ENCODE data around the gene EPN3. TPM values are rescaled to one million over a fixed set of nuclear protein-coding genes. Genes with fewer than 3 reads are reported as not detected.

EPN3 gene
- total and polyA plus RNA-seq, 5 donors = 5.4 to 31.5 (median 23.3) TPM

DNA sequence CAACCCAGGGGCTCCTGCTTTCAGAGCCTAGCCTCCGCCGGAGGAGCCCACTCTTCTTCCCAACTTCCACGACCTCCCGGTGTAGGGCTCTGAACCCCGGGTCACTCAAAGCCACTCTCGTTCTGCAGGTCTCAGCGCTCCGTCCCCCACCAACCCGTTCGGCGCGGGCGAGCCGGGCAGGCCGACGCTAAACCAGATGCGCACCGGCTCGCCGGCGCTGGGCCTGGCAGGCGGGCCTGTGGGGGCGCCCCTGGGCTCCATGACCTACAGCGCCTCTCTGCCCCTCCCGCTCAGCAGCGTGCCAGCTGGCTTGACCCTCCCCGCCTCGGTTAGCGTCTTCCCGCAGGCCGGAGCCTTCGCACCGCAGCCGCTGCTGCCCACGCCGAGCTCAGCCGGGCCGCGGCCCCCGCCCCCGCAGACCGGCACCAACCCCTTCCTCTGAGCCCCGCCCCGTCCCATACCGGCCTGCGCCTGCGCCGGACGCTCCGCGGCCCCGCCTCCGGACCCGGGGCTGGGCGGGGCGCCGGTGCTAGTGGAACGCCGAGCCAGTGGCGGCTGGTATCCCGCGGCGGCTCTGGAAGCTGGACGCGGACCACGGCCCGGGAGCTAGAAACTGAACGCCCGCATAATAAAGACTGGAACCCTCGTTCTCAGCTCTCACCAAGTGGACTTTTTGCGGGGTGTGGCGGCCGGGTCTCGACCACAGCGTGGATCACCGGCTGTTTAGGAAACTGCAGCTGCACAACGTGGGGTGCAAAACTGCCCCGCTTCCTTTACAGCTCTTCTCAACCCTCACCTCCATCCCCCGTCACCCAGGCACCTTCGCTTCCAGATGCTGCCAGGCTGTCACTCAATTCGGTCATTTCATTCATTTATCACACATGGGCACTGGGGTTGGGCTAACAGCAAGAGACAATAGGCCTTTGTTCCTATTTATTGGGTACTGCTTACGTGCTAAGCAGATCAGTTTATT, 9.5 kb downstream of the EPN3 start:
- ATAC-seq (peak; percentile 94), DNase-seq (peak; percentile 88 to 95 (median 95))
- Histone ChIP-seq H3K4me1 (ENCODE audit: control insufficient read depth, insufficient read depth, low read length) (peaks cover 4% of the 10 kb centered on the region), H3K27ac (ENCODE audit: low read length) (peak overlapping the region; percentile 21), H3K9me3 (ENCODE audit: control insufficient read depth, low read length) (no peaks in the 10 kb centered on the region), H3K4me3 (ENCODE audit: low read length) (peak overlapping the region; percentile 49), H3K27me3 (ENCODE audit: control insufficient read depth, insufficient read depth) (no peaks in the 10 kb centered on the region)
- intact Hi-C loops (cut with DNase I) = loop anchor here (5.0 to 10.0 kb wide), 5 partner anchors 60 to 303 kb away; partner anchors contain the start of gene WFIKKN2 (in 2 of the 4)
- WGBS = 2% methylated on average over 82 of the region's 82 CpGs

DNA sequence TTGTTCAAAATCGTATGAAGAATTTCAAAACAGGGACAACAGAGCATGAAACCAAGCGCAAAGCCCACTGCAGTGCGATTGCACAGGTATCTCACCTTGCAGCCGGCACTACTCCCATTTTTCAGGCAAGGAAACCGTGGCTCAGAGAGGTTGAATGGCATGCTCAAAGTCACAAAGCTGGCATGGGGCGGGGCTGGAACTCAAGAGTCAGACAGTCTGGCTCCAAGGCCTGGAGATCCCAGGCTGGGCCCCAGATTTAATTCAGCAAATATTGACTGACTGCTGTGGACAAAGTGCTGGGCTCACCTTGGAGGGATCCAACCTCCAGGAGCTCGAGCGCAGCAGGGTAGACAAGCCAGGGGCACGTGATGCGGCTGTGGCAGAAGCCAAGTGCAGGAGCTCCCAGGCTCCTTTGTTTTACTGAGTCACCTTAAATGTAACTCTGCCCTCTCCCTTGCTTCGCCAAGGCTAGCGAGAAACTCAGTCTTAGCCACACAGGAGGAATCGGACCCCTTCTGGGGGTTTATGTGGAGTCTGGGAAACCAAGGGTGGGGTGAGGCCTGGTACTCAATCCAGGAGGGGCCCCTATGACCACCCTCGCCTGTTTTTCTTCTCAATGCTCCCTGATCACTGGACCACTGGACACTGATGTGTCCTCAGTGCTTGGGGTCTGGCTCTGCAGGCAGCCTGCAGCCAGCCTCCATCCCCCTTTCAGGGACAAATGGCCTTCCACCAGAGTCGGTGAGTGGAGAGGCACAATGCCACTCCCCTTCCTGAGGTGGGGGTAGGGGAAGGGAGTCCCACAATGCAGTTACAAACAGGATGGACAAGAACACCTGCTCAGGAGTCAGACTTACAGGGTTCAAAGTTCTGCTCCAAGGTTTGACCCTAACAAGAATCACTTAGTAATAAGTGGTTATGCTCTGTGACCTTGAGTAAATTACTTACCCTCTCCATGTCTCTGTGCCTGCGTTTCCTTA, 10.6 kb downstream of the EPN3 start:
- H3K27me3 ChIP-seq (ENCODE audit: control insufficient read depth, insufficient read depth) = no peaks in the 10 kb centered on the region
- H3K9me3 ChIP-seq (ENCODE audit: control insufficient read depth, low read length) = no peaks in the 10 kb centered on the region
- peaks cover 4% of the 10 kb centered on the region for H3K4me1 ChIP-seq (ENCODE audit: control insufficient read depth, insufficient read depth, low read length)
- peak in 1 of 3 donors; percentile 58 for DNase-seq
- intact Hi-C loops (cut with DNase I) = loop anchor here (5.0 to 10.0 kb wide), 5 partner anchors 61 to 302 kb away; partner anchors contain the start of gene WFIKKN2 (in 2 of the 4)
- H3K27ac ChIP-seq (ENCODE audit: low read length) = no peak overlapping the region
- no peak for ATAC-seq
- no peak overlapping the region for H3K4me3 ChIP-seq (ENCODE audit: low read length)
- 82% methylated on average over 16 of the region's 16 CpGs for WGBS

DNA sequence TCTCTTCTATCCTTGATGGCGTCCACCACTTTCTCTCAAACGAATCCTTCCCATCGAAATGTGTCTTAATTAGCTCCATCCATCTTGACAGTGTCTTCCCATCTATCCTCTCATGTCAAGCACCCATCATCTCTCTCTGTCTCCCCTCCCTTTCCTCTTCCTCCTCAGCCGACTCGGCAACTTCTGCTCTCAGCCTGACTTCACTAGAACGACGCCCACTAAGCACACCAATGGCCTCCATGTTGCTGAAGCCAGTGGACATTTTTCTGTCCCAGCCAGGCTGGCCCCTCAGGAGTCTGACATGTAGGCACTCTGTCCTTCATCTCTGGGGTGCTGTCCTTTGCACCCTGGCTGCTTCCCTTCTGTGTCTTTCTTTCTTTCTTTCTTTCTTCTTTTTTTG, 12.0 kb downstream of the EPN3 start:
- DNase-seq (no peak), ATAC-seq (no peak)
- intact Hi-C loops (cut with DNase I) = loop anchor here (5.0 to 10.0 kb wide), 5 partner anchors 62 to 300 kb away; partner anchors contain the start of gene WFIKKN2 (in 2 of the 4)
- no peaks in the 10 kb centered on the region for H3K27me3 ChIP-seq (ENCODE audit: control insufficient read depth, insufficient read depth)
- H3K27ac ChIP-seq (ENCODE audit: low read length) = no peak overlapping the region
- H3K4me1 ChIP-seq (ENCODE audit: control insufficient read depth, insufficient read depth, low read length) = peaks cover 4% of the 10 kb centered on the region
- no peak overlapping the region for H3K4me3 ChIP-seq (ENCODE audit: low read length)
- WGBS = 63% methylated on average over 7 of the region's 7 CpGs
- no peaks in the 10 kb centered on the region for H3K9me3 ChIP-seq (ENCODE audit: control insufficient read depth, low read length)

DNA sequence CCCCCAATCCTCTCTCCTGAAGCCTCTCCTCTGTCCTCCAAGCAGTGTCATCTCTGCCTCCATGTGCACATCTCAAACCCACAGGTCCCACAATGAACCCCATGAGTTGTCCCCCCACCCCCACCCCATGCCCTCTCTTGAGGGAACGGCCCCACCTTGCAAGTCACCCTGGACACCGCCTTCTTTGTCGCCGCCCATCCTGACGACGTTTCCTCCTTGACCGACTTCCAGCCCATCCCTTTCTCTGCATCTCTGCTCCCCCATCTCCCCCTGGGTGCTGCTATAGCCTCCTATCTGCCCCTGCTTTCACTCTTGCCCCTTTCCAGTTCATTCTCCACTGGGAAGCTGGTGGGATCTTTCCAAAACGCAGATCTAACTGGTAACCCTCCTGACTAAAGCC, 12.8 kb downstream of the EPN3 start:
- ATAC-seq = no peak
- Histone ChIP-seq H3K27me3 (ENCODE audit: control insufficient read depth, insufficient read depth) (no peaks in the 10 kb centered on the region), H3K27ac (ENCODE audit: low read length) (no peak overlapping the region), H3K9me3 (ENCODE audit: control insufficient read depth, low read length) (no peaks in the 10 kb centered on the region), H3K4me3 (ENCODE audit: low read length) (no peak overlapping the region), H3K4me1 (ENCODE audit: control insufficient read depth, insufficient read depth, low read length) (peaks cover 4% of the 10 kb centered on the region)
- 54% methylated on average over 8 of the region's 8 CpGs for WGBS
- no peak for DNase-seq
- intact Hi-C loops (cut with DNase I) = loop anchor here (5.0 to 10.0 kb wide), 6 partner anchors 67 to 299 kb away; partner anchors contain the start of gene WFIKKN2 (in 1 of the 4)

DNA sequence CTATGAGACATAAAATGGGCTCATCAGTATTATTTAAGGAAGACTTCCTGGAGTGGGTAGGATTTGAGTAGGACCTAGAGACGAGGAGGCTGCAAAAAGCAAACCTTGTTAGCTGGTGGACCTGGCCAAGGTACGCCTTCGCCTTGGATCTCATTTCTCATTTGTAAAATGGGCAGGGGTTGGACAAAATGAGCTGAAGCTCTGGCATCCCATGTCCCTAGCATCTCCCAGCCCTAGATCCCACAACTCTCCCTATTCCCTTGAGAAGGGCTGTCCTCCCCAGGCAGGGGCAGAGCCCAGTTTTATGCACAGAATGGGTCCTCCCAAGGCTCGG, 14.1 kb downstream of the EPN3 start:
- ATAC-seq (no peak), DNase-seq (no peak)
- intact Hi-C loops (cut with DNase I) = loop anchor here (5.0 to 10.0 kb wide), 6 partner anchors 66 to 298 kb away; partner anchors contain the start of gene WFIKKN2 (in 1 of the 4)
- Histone ChIP-seq H3K27me3 (ENCODE audit: control insufficient read depth, insufficient read depth) (no peaks in the 10 kb centered on the region), H3K4me3 (ENCODE audit: low read length) (no peak overlapping the region), H3K9me3 (ENCODE audit: control insufficient read depth, low read length) (no peaks in the 10 kb centered on the region), H3K4me1 (ENCODE audit: control insufficient read depth, insufficient read depth, low read length) (peaks cover 4% of the 10 kb centered on the region), H3K27ac (ENCODE audit: low read length) (no peak overlapping the region)
- 47% methylated on average over 4 of the region's 4 CpGs for WGBS

DNA sequence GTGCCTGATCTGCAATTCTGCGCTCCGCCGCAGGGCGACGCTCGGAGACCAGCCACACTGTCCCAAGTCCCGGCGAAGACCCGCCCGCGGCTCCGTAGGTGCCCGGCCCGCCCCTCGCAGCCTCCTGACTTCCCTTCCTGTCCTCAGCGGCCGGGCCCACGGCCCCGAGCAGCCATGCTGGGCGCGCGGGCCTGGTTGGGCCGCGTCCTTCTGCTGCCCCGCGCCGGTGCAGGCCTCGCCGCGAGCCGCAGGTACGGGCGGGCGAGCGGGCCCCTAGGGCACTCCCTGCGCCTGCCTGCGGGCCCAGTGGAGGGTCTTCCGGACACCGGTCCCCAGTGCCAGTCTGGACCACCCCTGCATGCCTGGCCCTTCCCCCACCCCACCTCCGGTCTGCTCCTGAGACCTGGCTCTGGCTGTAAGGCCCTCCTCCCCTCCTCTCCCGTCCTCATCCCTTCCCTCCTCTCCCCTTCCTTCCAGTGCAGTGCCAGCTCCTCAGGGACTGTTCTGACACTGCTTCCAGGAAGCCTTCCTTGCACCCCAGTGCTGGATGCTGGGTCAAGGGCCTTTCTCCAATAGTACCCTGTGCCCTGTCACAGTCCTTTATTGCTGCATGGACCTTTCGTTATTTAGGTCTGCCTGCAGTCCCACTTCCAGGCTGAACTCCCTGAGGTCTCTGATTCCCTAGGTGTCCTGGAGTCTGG, 14.7 kb downstream of the EPN3 start, which contains the start of gene SPATA20:
SPATA20 (plus strand) TSS at position 140 of the 701 bp plus-strand sequence; CDS start at position 175, 35 bp downstream.
- Histone ChIP-seq H3K4me1 (ENCODE audit: control insufficient read depth, insufficient read depth, low read length) (peaks cover 4% of the 10 kb centered on the region), H3K4me3 (ENCODE audit: low read length) (peak within 1 kb of the TSS; percentile 60), H3K9me3 (ENCODE audit: control insufficient read depth, low read length) (no peaks in the 10 kb centered on the region), H3K27me3 (ENCODE audit: control insufficient read depth, insufficient read depth) (no peaks in the 10 kb centered on the region), H3K27ac (ENCODE audit: low read length) (peak within 1 kb of the TSS; percentile 52)
- ATAC-seq (peak; percentile 87 to 90), DNase-seq (peak; percentile 92 to 98 (median 97))
- WGBS = 2% methylated on average over 42 of the region's 42 CpGs
- intact Hi-C loops (cut with DNase I) = loop anchor here (5.0 to 10.0 kb wide), 6 partner anchors 65 to 298 kb away; partner anchors contain the start of gene WFIKKN2 (in 1 of the 4)

DNA sequence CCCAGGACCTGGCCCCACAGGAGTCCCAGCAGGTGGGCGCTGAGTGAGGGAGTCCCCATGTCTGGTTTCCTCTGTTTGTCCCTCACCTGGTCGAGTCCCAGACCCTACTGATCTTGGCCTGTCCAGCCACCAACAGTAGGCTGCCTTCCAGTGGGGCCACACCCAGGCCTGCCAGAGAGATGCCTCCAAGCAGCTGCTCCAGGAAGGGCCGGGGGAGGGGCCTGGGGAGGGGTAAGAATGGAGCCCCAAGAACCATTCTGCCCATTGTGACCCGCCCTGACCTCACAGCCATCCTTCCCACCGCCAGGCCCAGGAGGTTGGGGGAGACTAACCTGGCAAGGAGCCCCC, 15.2 kb downstream of the EPN3 start:
- WGBS = 70% methylated on average over 5 of the region's 5 CpGs
- DNase-seq (peak in 1 of 3 donors; percentile 72), ATAC-seq (peak in 1 of 2 donors; percentile 4)
- H3K27ac ChIP-seq (ENCODE audit: low read length) = no peak overlapping the region
- peaks cover 3% of the 10 kb centered on the region for H3K4me1 ChIP-seq (ENCODE audit: control insufficient read depth, insufficient read depth, low read length)
- H3K27me3 ChIP-seq (ENCODE audit: control insufficient read depth, insufficient read depth) = no peaks in the 10 kb centered on the region
- no peaks in the 10 kb centered on the region for H3K9me3 ChIP-seq (ENCODE audit: control insufficient read depth, low read length)
- intact Hi-C loops (cut with DNase I) = loop anchor here (5.0 to 10.0 kb wide), 6 partner anchors 65 to 297 kb away; partner anchors contain the start of gene WFIKKN2 (in 1 of the 4)
- peak overlapping the region; percentile 60 for H3K4me3 ChIP-seq (ENCODE audit: low read length)

DNA sequence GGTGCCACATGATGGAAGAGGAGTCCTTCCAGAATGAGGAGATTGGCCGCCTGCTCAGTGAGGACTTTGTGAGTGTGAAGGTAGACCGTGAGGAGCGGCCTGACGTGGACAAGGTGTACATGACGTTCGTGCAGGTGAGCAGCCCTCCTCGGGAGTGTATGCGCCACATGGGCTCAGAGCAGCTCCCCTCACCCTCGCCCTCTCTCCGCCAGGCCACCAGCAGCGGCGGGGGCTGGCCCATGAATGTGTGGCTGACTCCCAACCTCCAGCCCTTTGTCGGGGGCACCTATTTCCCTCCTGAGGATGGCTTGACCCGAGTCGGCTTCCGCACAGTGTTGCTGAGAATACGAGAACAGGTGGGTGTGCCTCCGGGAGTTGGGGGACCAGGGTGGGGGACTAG, 16.3 kb downstream of the EPN3 start:
- Histone ChIP-seq H3K4me1 (ENCODE audit: control insufficient read depth, insufficient read depth, low read length) (no peaks in the 10 kb centered on the region), H3K27ac (ENCODE audit: low read length) (no peak overlapping the region), H3K27me3 (ENCODE audit: control insufficient read depth, insufficient read depth) (no peaks in the 10 kb centered on the region), H3K9me3 (ENCODE audit: control insufficient read depth, low read length) (no peaks in the 10 kb centered on the region), H3K4me3 (ENCODE audit: low read length) (no peak overlapping the region)
- intact Hi-C loops (cut with DNase I) = loop anchor here (5.0 to 10.0 kb wide), 6 partner anchors 63 to 296 kb away; partner anchors contain the start of gene WFIKKN2 (in 1 of the 4)
- no peak for DNase-seq
- 89% methylated on average over 18 of the region's 18 CpGs for WGBS
- ATAC-seq = no peak

DNA sequence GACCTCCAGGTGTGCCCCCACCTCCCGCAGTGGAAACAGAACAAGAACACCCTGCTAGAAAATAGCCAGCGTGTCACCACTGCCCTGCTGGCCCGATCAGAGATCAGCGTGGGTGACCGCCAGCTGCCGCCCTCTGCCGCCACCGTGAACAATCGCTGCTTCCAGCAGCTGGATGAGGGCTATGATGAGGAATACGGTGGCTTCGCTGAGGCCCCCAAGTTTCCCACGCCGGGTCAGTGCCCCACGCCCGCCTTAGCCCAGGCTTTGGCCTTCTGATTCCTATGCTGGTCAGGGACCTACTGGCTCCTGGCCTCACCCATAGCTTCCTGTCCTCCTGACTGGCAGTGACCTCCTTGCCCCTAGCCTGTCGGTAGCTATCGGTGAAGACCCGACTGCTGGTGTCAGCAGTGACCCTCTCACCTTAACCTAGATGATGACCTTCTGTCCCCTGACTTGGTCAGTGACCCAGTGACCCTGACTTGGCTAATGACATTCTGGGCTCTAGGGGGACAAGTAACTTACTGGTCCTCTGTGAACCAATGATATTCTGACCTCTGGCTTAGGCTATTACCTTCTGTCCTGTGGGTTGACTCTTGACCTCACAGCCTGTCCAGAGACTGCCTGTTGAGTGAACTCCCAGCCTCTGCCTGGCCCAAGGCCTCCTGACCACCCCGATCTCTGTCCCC, 16.9 kb downstream of the EPN3 start:
- H3K4me3 ChIP-seq (ENCODE audit: low read length) = no peak overlapping the region
- no peaks in the 10 kb centered on the region for H3K27me3 ChIP-seq (ENCODE audit: control insufficient read depth, insufficient read depth)
- H3K27ac ChIP-seq (ENCODE audit: low read length) = no peak overlapping the region
- H3K4me1 ChIP-seq (ENCODE audit: control insufficient read depth, insufficient read depth, low read length) = no peaks in the 10 kb centered on the region
- intact Hi-C loops (cut with DNase I) = loop anchor here (5.0 to 10.0 kb wide), 6 partner anchors 63 to 295 kb away; partner anchors contain the start of gene WFIKKN2 (in 1 of the 4)
- DNase-seq (no peak), ATAC-seq (no peak)
- WGBS = 86% methylated on average over 19 of the region's 19 CpGs
- no peaks in the 10 kb centered on the region for H3K9me3 ChIP-seq (ENCODE audit: control insufficient read depth, low read length)

All from right cardiac atrium (tissue), 5 donors.